SHP77 (cell line): ENCODE results near the gene SKI.

Experiments
- DNase-seq, 2 experiments: peaks; one replicate each; lab custom pipeline; 2025; lab: John Stamatoyannopoulos, UW

SKI gene

GRCh38 chr1:2228157-2228594 lies at the start of gene SKI:
Gene SKI (plus strand): TSS chr1:2228319. CDS start chr1:2228767, 448 bp downstream.
- no peak for DNase-seq

GRCh38 chr1:2178875-2179274 lies 49.2 kb upstream of the SKI start:
- DNase-seq = no peak

- no peak for DNase-seq
These were observed 48.7 kb upstream of the SKI start for GRCh38 chr1:2179283-2180013.

GRCh38 chr1:2180297-2181245 lies 47.5 kb upstream of the SKI start:
- no peak for DNase-seq

- DNase-seq = no peak
These were observed 46.8 kb upstream of the SKI start for GRCh38 chr1:2181271-2181670.

GRCh38 chr1:2181752-2182151 lies 46.4 kb upstream of the SKI start:
- no peak for DNase-seq

- no peak for DNase-seq
These were observed 45.7 kb upstream of the SKI start for GRCh38 chr1:2182376-2182775.

- DNase-seq = no peak
These were observed 44.2 kb upstream of the SKI start for GRCh38 chr1:2183937-2184334.

GRCh38 chr1:2184531-2184930 lies 43.6 kb upstream of the SKI start:
- DNase-seq = no peak

- no peak for DNase-seq
These were observed 43.2 kb upstream of the SKI start for GRCh38 chr1:2184934-2185333.

GRCh38 chr1:2185880-2186855 lies 42.0 kb upstream of the SKI start:
- DNase-seq = no peak

GRCh38 chr1:2186901-2187300 lies 41.2 kb upstream of the SKI start:
- DNase-seq = no peak

GRCh38 chr1:2187619-2188018 lies 40.5 kb upstream of the SKI start:
- no peak for DNase-seq

- no peak for DNase-seq
These were observed 39.8 kb upstream of the SKI start for GRCh38 chr1:2188336-2188735.

GRCh38 chr1:2189459-2190425 lies 38.4 kb upstream of the SKI start:
- peak; percentile 93 to 95 for DNase-seq

GRCh38 chr1:2190491-2190976 lies 37.6 kb upstream of the SKI start:
- DNase-seq = no peak

GRCh38 chr1:2192031-2192995 lies 35.8 kb upstream of the SKI start:
- DNase-seq = no peak

- DNase-seq = no peak
These were observed 34.4 kb upstream of the SKI start for GRCh38 chr1:2193514-2194281.
